HEK293T (cell line): ENCODE measurements around the gene KIF17.

Source experiments
- ARNT ChIP-seq: fragments of 450-650 bp; IDR thresholded peaks from 2 replicates; pipeline ENCODE4 v1.6.1; 2017; ENCODE audit warnings: mild to moderate bottlenecking
- BHLHE40 ChIP-seq: fragments of 450-650 bp; IDR thresholded peaks from 2 replicates; pipeline ENCODE4 v1.6.1; 2016; ENCODE audit warnings: mild to moderate bottlenecking, moderate library complexity, borderline replicate concordance
- CTBP1 ChIP-seq: fragments of 450-650 bp; IDR thresholded peaks from 2 replicates; pipeline ENCODE4 v1.6.1; 2016; ENCODE audit warnings: borderline replicate concordance
- ELF4 ChIP-seq: fragments of 450-650 bp; IDR thresholded peaks from 2 replicates; pipeline ENCODE4 v1.6.1; 2017; ENCODE audit warnings: antibody characterized with exemption
- FOXA1 ChIP-seq: fragments of 450-650 bp; IDR thresholded peaks from 2 replicates; pipeline ENCODE4 v1.6.1; 2016; ENCODE audit warnings: mild to moderate bottlenecking
- FOXK2 ChIP-seq: fragments of 450-650 bp; IDR thresholded peaks from 2 replicates; pipeline ENCODE4 v1.6.1; 2016; ENCODE audit warnings: mild to moderate bottlenecking
- FOXM1 ChIP-seq: fragments of 450-650 bp; IDR thresholded peaks from 2 replicates; pipeline ENCODE4 v1.6.1; 2017; ENCODE audit warnings: mild to moderate bottlenecking, borderline replicate concordance
- HDGF ChIP-seq: fragments of 450-650 bp; IDR thresholded peaks from 2 replicates; pipeline ENCODE4 v1.6.1; 2017; ENCODE audit warnings: antibody characterized with exemption, borderline replicate concordance
- L3MBTL2 ChIP-seq: fragments of 450-650 bp; conservative IDR thresholded peaks from 2 replicates; pipeline ENCODE4 v1.6.1; 2016; ENCODE audit warnings: mild to moderate bottlenecking
- NFRKB ChIP-seq: fragments of 450-650 bp; IDR thresholded peaks from 2 replicates; pipeline ENCODE4 v1.6.1; 2016; ENCODE audit warnings: mild to moderate bottlenecking, moderate library complexity
- PKNOX1 ChIP-seq: fragments of 450-650 bp; IDR thresholded peaks from 2 replicates; pipeline ENCODE4 v1.6.1; 2016
- SP1 ChIP-seq: fragments of 450-650 bp; IDR thresholded peaks from 2 replicates; pipeline ENCODE4 v1.6.1; 2017
- ZNF384 ChIP-seq: fragments of 450-650 bp; IDR thresholded peaks from 2 replicates; pipeline ENCODE4 v1.6.1; 2016

- TF ChIP-seq ZNF384 (no peak), SP1 (no peak), FOXM1 (no peak), ELF4 (no peak), L3MBTL2 (no peak), FOXK2 (no peak), ARNT (no peak), FOXA1 (no peak), BHLHE40 (no peak), HDGF (no peak), PKNOX1 (no peak), NFRKB (no peak), CTBP1 (no peak)
Observed at GRCh38 chr1:20753589-20753988, 35.8 kb upstream of the KIF17 start.
